ENCODE measurements around the gene TNS3.

TNS3 gene

DNA sequence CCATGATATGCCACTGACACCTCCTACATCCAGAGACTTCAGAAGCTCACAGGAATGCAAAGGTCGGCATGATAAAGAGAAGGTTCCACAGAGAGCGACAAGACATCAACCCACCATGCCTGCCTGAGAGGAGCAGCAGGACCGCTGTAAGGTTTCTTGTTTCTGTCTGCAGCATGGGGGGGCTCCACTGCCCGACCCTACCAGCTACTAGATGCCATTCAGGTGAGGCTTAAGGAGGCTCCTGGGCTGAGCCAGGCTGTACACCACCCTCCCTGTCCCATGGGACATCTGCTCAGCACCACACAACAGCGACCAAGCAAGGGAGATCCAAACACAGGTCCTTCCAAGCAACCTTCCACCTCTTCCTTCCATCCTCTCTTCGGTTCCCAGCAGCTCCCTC is 234.6 kb downstream of the TNS3 start:
- Mint-ChIP-seq H3K4me1 (peaks cover 28% of the 10 kb centered on the region), H3K9me3 (no peaks in the 10 kb centered on the region), H3K4me3 (no peak overlapping the region), H3K27me3 (ENCODE audit: low read depth, poor library complexity) (peaks cover 2% of the 10 kb centered on the region), H3K36me3 (ENCODE audit: low read depth) (peaks cover 18% of the 10 kb centered on the region), H3K27ac (no peak overlapping the region)
- no peak for DNase-seq
- TF ChIP-seq, protein P1, sequence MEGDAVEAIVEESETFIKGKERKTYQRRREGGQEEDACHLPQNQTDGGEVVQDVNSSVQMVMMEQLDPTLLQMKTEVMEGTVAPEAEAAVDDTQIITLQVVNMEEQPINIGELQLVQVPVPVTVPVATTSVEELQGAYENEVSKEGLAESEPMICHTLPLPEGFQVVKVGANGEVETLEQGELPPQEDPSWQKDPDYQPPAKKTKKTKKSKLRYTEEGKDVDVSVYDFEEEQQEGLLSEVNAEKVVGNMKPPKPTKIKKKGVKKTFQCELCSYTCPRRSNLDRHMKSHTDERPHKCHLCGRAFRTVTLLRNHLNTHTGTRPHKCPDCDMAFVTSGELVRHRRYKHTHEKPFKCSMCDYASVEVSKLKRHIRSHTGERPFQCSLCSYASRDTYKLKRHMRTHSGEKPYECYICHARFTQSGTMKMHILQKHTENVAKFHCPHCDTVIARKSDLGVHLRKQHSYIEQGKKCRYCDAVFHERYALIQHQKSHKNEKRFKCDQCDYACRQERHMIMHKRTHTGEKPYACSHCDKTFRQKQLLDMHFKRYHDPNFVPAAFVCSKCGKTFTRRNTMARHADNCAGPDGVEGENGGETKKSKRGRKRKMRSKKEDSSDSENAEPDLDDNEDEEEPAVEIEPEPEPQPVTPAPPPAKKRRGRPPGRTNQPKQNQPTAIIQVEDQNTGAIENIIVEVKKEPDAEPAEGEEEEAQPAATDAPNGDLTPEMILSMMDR (IDR thresholded peaks at IDR 0.05), result no peak

DNA sequence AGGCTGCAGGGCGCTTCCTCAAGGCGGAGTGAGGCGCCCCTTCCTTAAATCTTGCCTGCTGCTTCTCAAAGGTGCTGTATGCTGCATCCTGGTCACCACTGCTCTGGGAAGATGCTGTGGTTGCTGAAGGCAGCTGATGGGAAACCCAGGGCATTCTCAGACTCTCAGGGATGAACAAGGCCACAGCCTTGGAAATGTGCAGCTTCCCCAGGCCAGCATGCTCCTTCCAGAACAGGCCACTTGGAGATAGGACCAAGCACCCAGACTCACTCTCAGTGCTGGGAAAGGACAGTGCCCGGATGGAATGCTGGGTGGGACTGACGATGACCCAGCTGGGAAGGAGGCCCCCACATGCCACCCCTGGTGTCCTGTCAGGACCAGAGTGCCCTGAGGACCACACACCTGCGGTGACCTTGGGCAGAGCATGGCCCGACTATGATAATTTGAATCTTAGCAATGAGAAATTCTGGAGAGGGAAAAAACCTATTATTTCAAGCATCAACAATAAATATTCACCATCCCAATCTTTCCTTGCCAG is 235.5 kb downstream of the TNS3 start:
- Mint-ChIP-seq H3K27me3 (ENCODE audit: low read depth, poor library complexity) (peaks cover 2% of the 10 kb centered on the region), H3K4me1 (peaks cover 28% of the 10 kb centered on the region), H3K4me3 (no peak overlapping the region), H3K9me3 (no peaks in the 10 kb centered on the region), H3K27ac (no peak overlapping the region), H3K36me3 (ENCODE audit: low read depth) (peaks cover 27% of the 10 kb centered on the region)
- DNase-seq, result no peak
- TF ChIP-seq, protein P1 (IDR thresholded peaks at IDR 0.05), result no peak

DNA sequence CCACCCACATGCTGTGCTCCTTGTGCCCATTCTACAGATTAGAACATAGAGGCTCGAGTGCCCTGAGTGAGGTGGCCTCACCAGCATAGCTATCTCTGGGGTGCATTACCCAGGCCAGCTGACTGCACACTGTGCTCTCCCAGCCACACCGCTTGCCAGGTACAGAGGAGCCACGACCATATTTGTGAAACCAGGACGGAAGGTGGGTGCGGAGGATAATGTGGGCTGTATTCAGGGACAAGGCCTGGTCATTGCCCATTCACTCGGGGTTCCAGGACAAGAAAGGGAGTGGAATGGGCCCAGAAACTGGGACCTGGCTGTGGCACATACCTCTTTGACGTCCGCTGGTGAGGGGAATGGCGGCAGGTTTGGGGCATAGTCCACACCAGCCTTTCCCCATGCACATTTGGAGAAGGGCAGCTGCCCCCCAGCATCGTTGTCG is 236.0 kb downstream of the TNS3 start:
- DNase-seq, result no peak
- H3K4me1 Mint-ChIP-seq, result peaks cover 23% of the 10 kb centered on the region
- no peak overlapping the region for H3K4me3 Mint-ChIP-seq
- peaks cover 33% of the 10 kb centered on the region for H3K36me3 Mint-ChIP-seq (ENCODE audit: low read depth)
- H3K27ac Mint-ChIP-seq, result no peak overlapping the region
- H3K9me3 Mint-ChIP-seq, result no peaks in the 10 kb centered on the region
- peaks cover 2% of the 10 kb centered on the region for H3K27me3 Mint-ChIP-seq (ENCODE audit: low read depth, poor library complexity)
- TF ChIP-seq, protein P1 (IDR thresholded peaks at IDR 0.05), result no peak

DNA sequence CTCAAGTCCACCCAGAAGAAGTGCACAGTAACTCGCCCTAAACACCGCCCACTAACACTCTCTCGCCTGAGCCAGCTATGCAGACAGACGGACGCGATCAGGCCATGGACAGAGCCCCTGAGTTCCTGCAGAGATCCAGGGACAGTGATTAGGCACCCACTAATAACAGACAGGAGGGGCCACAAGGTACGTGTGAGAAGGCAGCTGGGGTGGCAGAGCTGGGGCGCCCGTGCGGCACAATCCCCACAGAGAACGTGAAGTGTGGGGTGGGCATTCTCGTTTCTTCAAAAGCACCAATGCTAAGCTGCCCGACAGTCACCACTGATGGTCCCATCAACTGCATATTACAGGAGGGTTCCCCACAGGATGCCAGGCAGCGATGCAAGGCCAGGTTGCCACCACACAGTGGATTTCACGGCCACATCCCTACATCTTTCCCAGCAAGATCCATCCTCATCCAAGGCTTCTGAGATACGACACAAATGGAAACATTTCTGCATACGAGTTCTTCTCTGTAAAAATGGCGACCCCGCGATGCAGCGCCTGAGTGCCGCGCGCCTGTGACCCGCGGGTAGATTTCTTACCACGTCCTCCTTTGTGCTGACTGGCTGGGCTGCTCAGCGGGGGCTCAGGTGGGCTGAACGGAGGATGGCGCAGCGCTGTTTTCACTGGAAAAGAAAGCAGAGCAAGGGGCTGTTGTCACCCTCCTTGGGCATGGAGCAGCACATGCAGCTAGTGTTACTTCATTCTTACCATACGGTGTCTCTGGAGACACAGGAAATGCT is 237.5 kb downstream of the TNS3 start:
- peaks cover 14% of the 10 kb centered on the region for H3K4me1 Mint-ChIP-seq
- DNase-seq, result no peak
- peaks cover 43% of the 10 kb centered on the region for H3K36me3 Mint-ChIP-seq (ENCODE audit: low read depth)
- peaks cover 1% of the 10 kb centered on the region for H3K9me3 Mint-ChIP-seq
- H3K27ac Mint-ChIP-seq, result peak overlapping the region; percentile 87
- H3K4me3 Mint-ChIP-seq, result no peak overlapping the region
- TF ChIP-seq, protein P1 (IDR thresholded peaks at IDR 0.05), result no peak
- H3K27me3 Mint-ChIP-seq (ENCODE audit: low read depth, poor library complexity), result peaks cover 2% of the 10 kb centered on the region

DNA sequence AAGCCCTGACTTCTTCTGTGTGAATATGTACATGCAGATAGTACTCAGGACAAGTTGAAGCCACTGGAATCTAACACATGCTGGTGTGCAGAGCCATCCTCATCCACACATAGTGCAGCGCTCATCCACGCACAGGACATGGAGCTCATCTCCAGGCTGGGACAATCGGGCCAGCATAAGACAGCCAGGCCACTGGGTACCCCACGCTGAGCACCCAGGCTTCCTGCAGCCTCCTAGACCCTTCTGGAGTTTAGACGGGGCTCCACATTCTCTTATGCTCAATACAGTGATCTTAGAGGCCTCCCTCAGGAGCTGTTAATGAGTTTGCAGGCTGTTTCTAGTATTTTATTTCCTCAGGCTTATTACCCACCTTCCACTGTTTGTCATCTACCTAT is 238.9 kb downstream of the TNS3 start:
- Mint-ChIP-seq H3K4me3 (no peak overlapping the region), H3K27ac (no peak overlapping the region), H3K27me3 (ENCODE audit: low read depth, poor library complexity) (peaks cover 2% of the 10 kb centered on the region), H3K36me3 (ENCODE audit: low read depth) (peaks cover 56% of the 10 kb centered on the region), H3K4me1 (peaks cover 6% of the 10 kb centered on the region), H3K9me3 (peaks cover 15% of the 10 kb centered on the region)
- TF ChIP-seq, protein P1 (IDR thresholded peaks at IDR 0.05), result no peak
- DNase-seq, result no peak

Measured in nephron progenitor cell (in vitro differentiated cells).